ENCODE results near the gene UCKL1.
"Not testable (repeated sequence)": the region's sequence is repeated elsewhere in the genome, so short reads cannot be mapped to it uniquely, and the experiment has no call there.

The UCKL1 gene

GRCh38 chr20:63979229-63979556, 23.0 kb upstream of the UCKL1 start:
- no peaks in the 10 kb centered on the region for H3K9me3 ChIP-seq (ENCODE audit: control insufficient read depth, low read length)

GRCh38 chr20:63978319-63979228, 22.4 kb upstream of the UCKL1 start:
- 11 to 12% methylated on average over 52 of the region's 52 CpGs for WGBS, 2 experiments
- H3K27ac ChIP-seq (ENCODE audit: insufficient read depth, low read depth, low read length, poor library complexity, severe bottlenecking), result no peak overlapping the region
- H3K4me3 ChIP-seq (ENCODE audit: insufficient read depth, low read depth, low read length), result peak overlapping the region; percentile 75
- H3K27me3 ChIP-seq (ENCODE audit: control insufficient read depth, insufficient read depth, low read length, poor library complexity, severe bottlenecking), result peaks cover 19% of the 10 kb centered on the region
- H3K36me3 ChIP-seq (ENCODE audit: control insufficient read depth, insufficient read depth, low read length), result no peaks in the 10 kb centered on the region
- H3K4me1 ChIP-seq (ENCODE audit: control insufficient read depth, insufficient read depth, low read length), result peaks cover 9% of the 10 kb centered on the region
- no peaks in the 10 kb centered on the region for H3K9me3 ChIP-seq (ENCODE audit: control insufficient read depth, low read length)

More at GRCh38 chr20:63979229-63979556, 23.0 kb upstream of the UCKL1 start:
- no peak overlapping the region for H3K27ac ChIP-seq (ENCODE audit: insufficient read depth, low read depth, low read length, poor library complexity, severe bottlenecking)
- peaks cover 9% of the 10 kb centered on the region for H3K4me1 ChIP-seq (ENCODE audit: control insufficient read depth, insufficient read depth, low read length)
- peak overlapping the region; percentile 75 for H3K4me3 ChIP-seq (ENCODE audit: insufficient read depth, low read depth, low read length)
- 0% methylated on average over 47 of the region's 47 CpGs for WGBS, 2 experiments
- H3K27me3 ChIP-seq (ENCODE audit: control insufficient read depth, insufficient read depth, low read length, poor library complexity, severe bottlenecking), result peaks cover 19% of the 10 kb centered on the region
- H3K36me3 ChIP-seq (ENCODE audit: control insufficient read depth, insufficient read depth, low read length), result no peaks in the 10 kb centered on the region

- H3K27ac ChIP-seq (ENCODE audit: insufficient read depth, low read depth, low read length, poor library complexity, severe bottlenecking), result no peak overlapping the region
- peaks cover 23% of the 10 kb centered on the region for H3K27me3 ChIP-seq (ENCODE audit: control insufficient read depth, insufficient read depth, low read length, poor library complexity, severe bottlenecking)
- peaks cover 9% of the 10 kb centered on the region for H3K4me1 ChIP-seq (ENCODE audit: control insufficient read depth, insufficient read depth, low read length)
- H3K36me3 ChIP-seq (ENCODE audit: control insufficient read depth, insufficient read depth, low read length), result no peaks in the 10 kb centered on the region
- H3K4me3 ChIP-seq (ENCODE audit: insufficient read depth, low read depth, low read length), result no peak overlapping the region
- H3K9me3 ChIP-seq (ENCODE audit: control insufficient read depth, low read length), result no peaks in the 10 kb centered on the region
- 77 to 80% methylated on average over 16 of the region's 16 CpGs for WGBS, 2 experiments
These were observed 21.6 kb upstream of the UCKL1 start for GRCh38 chr20:63977739-63978276.

- Histone ChIP-seq H3K27me3 (ENCODE audit: control insufficient read depth, insufficient read depth, low read length, poor library complexity, severe bottlenecking) (peaks cover 23% of the 10 kb centered on the region), H3K4me3 (ENCODE audit: insufficient read depth, low read depth, low read length) (no peak overlapping the region), H3K9me3 (ENCODE audit: control insufficient read depth, low read length) (no peaks in the 10 kb centered on the region), H3K27ac (ENCODE audit: insufficient read depth, low read depth, low read length, poor library complexity, severe bottlenecking) (no peak overlapping the region), H3K36me3 (ENCODE audit: control insufficient read depth, insufficient read depth, low read length) (no peaks in the 10 kb centered on the region), H3K4me1 (ENCODE audit: control insufficient read depth, insufficient read depth, low read length) (peaks cover 9% of the 10 kb centered on the region)
- 89 to 90% methylated on average over 18 of the region's 18 CpGs for WGBS, 2 experiments
These were observed 20.9 kb upstream of the UCKL1 start for GRCh38 chr20:63976980-63977738.

- H3K27me3 ChIP-seq (ENCODE audit: control insufficient read depth, insufficient read depth, low read length, poor library complexity, severe bottlenecking), result peaks cover 23% of the 10 kb centered on the region
- H3K4me1 ChIP-seq (ENCODE audit: control insufficient read depth, insufficient read depth, low read length); H3K4me3 ChIP-seq (ENCODE audit: insufficient read depth, low read depth, low read length); H3K36me3 ChIP-seq (ENCODE audit: control insufficient read depth, insufficient read depth, low read length); H3K9me3 ChIP-seq (ENCODE audit: control insufficient read depth, low read length); H3K27ac ChIP-seq (ENCODE audit: insufficient read depth, low read depth, low read length, poor library complexity, severe bottlenecking): not testable (repeated sequence)
- WGBS, 2 experiments, result 86 to 89% methylated on average over 7 of the region's 7 CpGs
These were observed 20.3 kb upstream of the UCKL1 start for GRCh38 chr20:63976511-63976910.

- H3K4me1 ChIP-seq (ENCODE audit: control insufficient read depth, insufficient read depth, low read length), result no peaks in the 10 kb centered on the region
- peaks cover 28% of the 10 kb centered on the region for H3K27me3 ChIP-seq (ENCODE audit: control insufficient read depth, insufficient read depth, low read length, poor library complexity, severe bottlenecking)
- H3K36me3 ChIP-seq (ENCODE audit: control insufficient read depth, insufficient read depth, low read length), result no peaks in the 10 kb centered on the region
- 89% methylated on average over 19 of the region's 19 CpGs for WGBS, 2 experiments
- H3K9me3 ChIP-seq (ENCODE audit: control insufficient read depth, low read length), result no peaks in the 10 kb centered on the region
- H3K4me3 ChIP-seq (ENCODE audit: insufficient read depth, low read depth, low read length), result no peak overlapping the region
- H3K27ac ChIP-seq (ENCODE audit: insufficient read depth, low read depth, low read length, poor library complexity, severe bottlenecking), result no peak overlapping the region
These were observed 18.4 kb upstream of the UCKL1 start for GRCh38 chr20:63974402-63975200.

- no peaks in the 10 kb centered on the region for H3K36me3 ChIP-seq (ENCODE audit: control insufficient read depth, insufficient read depth, low read length)
- peak overlapping the region; percentile 30 for H3K4me3 ChIP-seq (ENCODE audit: insufficient read depth, low read depth, low read length)
- 14 to 15% methylated on average over 37 of the region's 37 CpGs for WGBS, 2 experiments
- H3K27me3 ChIP-seq (ENCODE audit: control insufficient read depth, insufficient read depth, low read length, poor library complexity, severe bottlenecking), result peaks cover 25% of the 10 kb centered on the region
- H3K9me3 ChIP-seq (ENCODE audit: control insufficient read depth, low read length), result no peaks in the 10 kb centered on the region
- H3K4me1 ChIP-seq (ENCODE audit: control insufficient read depth, insufficient read depth, low read length), result peaks cover 2% of the 10 kb centered on the region
- H3K27ac ChIP-seq (ENCODE audit: insufficient read depth, low read depth, low read length, poor library complexity, severe bottlenecking), result no peak overlapping the region
These were observed 17.6 kb upstream of the UCKL1 start for GRCh38 chr20:63973636-63974401.

GRCh38 chr20:63973160-63973479, 16.9 kb upstream of the UCKL1 start:
- Histone ChIP-seq H3K4me3 (ENCODE audit: insufficient read depth, low read depth, low read length) (no peak overlapping the region), H3K4me1 (ENCODE audit: control insufficient read depth, insufficient read depth, low read length) (peaks cover 6% of the 10 kb centered on the region), H3K9me3 (ENCODE audit: control insufficient read depth, low read length) (no peaks in the 10 kb centered on the region), H3K27ac (ENCODE audit: insufficient read depth, low read depth, low read length, poor library complexity, severe bottlenecking) (no peak overlapping the region), H3K36me3 (ENCODE audit: control insufficient read depth, insufficient read depth, low read length) (no peaks in the 10 kb centered on the region), H3K27me3 (ENCODE audit: control insufficient read depth, insufficient read depth, low read length, poor library complexity, severe bottlenecking) (peaks cover 18% of the 10 kb centered on the region)
- 85 to 92% methylated on average over 3 of the region's 3 CpGs for WGBS, 2 experiments

- 86 to 87% methylated on average over 18 of the region's 18 CpGs for WGBS, 2 experiments
- H3K36me3 ChIP-seq (ENCODE audit: control insufficient read depth, insufficient read depth, low read length), result peaks cover 1% of the 10 kb centered on the region
These were observed 16.3 kb upstream of the UCKL1 start for GRCh38 chr20:63972312-63973159.

More at GRCh38 chr20:63972312-63973159, 16.3 kb upstream of the UCKL1 start:
- no peaks in the 10 kb centered on the region for H3K9me3 ChIP-seq (ENCODE audit: control insufficient read depth, low read length)
- H3K4me3 ChIP-seq (ENCODE audit: insufficient read depth, low read depth, low read length), result no peak overlapping the region
- peaks cover 16% of the 10 kb centered on the region for H3K27me3 ChIP-seq (ENCODE audit: control insufficient read depth, insufficient read depth, low read length, poor library complexity, severe bottlenecking)
- H3K27ac ChIP-seq (ENCODE audit: insufficient read depth, low read depth, low read length, poor library complexity, severe bottlenecking), result no peak overlapping the region
- H3K4me1 ChIP-seq (ENCODE audit: control insufficient read depth, insufficient read depth, low read length), result peaks cover 6% of the 10 kb centered on the region
